Tibial nerve (tissue), 4 donors: ENCODE measurements around the gene ZNF217.

ENCODE experiments used
- EP300 ChIP-seq, 2 donors: sonication (generic); formaldehyde crosslinking; IDR thresholded peaks; one replicate each; pipeline ENCODE4 v1.6.1; 2017; ENCODE audit warnings: antibody characterized with exemption in 2 of 2, mild to moderate bottlenecking in 1 of 2
- POLR2A ChIP-seq, 2 donors: fragments of 450-650 bp; IDR thresholded peaks; one replicate each; pipeline ENCODE4 v1.6.1; 2017; ENCODE audit warnings: antibody characterized with exemption in 2 of 2, mild to moderate bottlenecking in 2 of 2, moderate library complexity in 2 of 2
- TF ChIP-seq, protein P1 (sequence below), 5 experiments: fragments of 200-600 bp in 3 of 5; fragments of 450-650 bp in 2 of 5; sonication (generic) in 3 of 5; IDR thresholded peaks; one replicate each; pipeline ENCODE4 v1.5.1; 2016 to 2019; ENCODE audit warnings: antibody characterized with exemption in 5 of 5, mild to moderate bottlenecking in 3 of 5, moderate library complexity in 2 of 5

DNA sequence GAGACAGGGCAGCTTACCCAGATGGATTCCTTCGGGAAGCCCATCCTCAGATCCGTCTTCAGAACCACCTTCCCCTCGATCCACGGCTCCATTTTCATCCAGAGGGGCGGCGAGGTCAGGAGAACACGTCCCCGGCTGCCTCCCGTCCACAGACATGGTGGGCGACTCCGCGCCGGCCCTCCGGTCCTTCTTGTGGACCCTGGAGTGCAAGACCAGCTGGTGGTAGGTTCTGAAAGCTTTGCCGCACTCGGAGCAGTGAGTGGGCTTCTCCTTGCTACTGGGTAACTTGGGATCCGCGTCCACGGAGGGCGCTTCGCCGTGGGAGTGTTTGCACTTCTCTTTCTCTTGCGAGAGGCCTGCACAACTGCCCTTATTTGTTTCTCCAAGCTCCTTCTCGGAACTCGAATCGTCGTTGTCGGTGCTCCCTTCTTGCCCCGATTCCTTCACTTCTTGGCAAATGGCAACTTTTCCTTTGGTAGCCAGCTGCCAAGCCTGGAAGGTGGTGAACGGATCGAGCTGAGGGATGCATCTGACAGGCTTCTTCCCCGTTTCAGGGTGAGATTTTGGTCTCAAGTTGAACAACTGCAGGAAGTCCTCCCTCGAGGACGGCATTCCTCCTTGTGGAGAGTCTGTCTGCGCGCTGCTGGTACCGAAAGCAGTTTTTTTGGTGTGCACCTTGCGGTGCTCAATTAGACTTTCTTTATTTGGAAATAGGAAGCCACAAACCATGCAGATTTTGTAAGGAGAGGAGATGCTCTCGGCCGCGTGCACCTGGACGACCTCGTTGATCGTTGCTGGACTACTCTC, 12.0 kb downstream of the ZNF217 start:
- TF ChIP-seq, protein P1, sequence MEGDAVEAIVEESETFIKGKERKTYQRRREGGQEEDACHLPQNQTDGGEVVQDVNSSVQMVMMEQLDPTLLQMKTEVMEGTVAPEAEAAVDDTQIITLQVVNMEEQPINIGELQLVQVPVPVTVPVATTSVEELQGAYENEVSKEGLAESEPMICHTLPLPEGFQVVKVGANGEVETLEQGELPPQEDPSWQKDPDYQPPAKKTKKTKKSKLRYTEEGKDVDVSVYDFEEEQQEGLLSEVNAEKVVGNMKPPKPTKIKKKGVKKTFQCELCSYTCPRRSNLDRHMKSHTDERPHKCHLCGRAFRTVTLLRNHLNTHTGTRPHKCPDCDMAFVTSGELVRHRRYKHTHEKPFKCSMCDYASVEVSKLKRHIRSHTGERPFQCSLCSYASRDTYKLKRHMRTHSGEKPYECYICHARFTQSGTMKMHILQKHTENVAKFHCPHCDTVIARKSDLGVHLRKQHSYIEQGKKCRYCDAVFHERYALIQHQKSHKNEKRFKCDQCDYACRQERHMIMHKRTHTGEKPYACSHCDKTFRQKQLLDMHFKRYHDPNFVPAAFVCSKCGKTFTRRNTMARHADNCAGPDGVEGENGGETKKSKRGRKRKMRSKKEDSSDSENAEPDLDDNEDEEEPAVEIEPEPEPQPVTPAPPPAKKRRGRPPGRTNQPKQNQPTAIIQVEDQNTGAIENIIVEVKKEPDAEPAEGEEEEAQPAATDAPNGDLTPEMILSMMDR (IDR thresholded peaks at IDR 0.05), result no peak
- TF ChIP-seq POLR2A (IDR thresholded peaks at IDR 0.05) (no peak), EP300 (IDR thresholded peaks at IDR 0.05) (no peak)
